ENCODE data around the gene DGCR2.

DGCR2 gene

DNA sequence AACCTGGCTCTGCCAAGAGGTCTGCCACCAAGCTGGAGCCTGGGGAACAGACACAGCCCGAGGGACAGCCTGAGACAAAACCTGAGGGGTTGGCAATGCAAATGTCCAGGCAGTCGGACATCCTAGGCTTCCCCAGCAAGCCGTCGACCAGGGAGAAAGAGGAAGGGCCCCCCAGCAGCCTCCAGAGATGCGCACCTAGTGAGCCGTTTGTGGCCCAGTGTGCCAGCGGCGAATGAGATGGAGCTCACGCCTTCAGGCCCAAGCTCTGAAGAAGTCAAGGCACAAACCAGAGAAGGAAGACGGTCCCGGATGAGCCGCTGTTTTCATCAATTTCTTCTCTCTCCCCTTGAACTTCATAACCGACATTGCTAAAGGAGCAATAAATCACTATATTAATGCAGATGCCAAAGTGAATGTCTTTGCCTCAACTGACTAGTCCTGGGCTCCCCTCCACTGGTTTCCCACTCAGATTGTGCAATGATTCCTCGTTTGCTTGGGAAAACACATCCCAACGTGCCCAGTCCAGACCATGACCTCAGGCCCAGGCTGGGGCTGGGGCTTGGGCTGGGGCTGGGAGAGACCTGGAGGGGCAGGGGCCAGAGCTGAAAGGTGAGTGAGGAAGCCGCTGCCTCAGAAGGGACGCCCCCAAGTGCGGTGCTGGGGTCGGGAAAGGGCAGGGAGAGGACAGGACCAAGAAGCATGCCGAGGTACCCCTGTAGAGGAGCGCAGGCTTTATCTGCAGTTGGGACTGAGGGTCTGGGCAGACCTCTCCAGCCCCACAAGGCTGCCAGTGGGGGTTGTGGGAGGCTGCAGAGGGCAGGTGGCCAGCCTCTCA, 3.5 kb upstream of the DGCR2 start:
- no peak for DNase-seq

DNA sequence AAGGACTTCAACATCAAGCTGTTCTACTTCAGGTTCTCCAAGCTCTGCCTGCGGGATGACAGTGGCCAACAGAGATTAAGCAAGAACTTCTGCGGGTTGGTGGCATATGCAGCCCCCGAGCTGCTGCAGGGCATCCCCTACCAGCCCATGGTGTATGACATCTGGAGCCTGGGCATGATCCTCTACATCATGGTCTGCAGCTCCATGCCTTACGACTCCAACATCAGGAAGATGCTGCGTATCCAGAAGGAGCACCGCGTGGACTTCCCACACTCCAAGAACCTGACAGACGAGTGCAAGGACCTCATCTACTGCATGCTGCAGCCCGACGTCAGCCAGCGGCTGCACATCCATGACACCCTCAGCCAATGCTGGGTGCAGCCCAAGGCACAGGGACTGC, 2.8 kb upstream of the DGCR2 start:
- no peak for DNase-seq

DNA sequence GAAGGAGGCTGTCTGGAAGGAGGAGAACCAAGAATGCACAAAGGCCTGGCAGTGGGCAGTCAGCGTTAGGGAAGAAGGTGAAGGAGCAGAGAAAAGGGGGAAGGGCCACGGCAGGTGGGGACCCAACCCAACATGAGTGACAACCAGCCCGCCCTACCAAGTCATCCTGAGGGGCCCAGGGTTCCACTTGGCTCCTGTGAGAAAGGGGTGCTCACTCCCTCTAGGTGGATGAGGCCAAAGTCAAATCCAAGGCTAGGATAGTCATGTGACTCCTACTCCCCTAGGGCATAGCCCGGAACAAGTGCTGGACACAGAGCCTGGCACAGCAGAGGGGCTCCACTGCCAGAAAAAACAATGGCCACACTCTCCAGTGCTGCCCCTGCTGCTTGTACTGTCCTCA, 2.2 kb upstream of the DGCR2 start:
- no peak for DNase-seq

DNA sequence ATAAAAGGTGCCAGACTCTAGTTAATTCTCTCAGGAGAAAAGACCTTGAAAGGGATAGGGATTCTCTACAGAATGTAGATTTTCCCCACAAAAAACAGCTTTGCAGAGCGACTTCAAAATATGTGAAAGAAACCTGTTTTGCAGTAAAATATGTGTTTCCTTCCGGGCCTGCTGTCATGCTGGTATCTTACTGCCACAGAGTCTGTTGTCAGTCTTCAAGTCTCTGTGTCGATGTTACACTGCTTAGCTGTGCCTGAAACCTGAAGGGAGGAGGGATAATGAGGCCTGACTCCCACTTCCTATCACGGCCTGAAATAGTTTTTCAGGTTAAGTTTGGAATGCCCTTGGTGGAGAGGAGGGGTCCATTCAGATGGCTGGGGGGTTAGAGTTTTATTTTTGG, 1.7 kb upstream of the DGCR2 start:
- DNase-seq, result no peak

DNA sequence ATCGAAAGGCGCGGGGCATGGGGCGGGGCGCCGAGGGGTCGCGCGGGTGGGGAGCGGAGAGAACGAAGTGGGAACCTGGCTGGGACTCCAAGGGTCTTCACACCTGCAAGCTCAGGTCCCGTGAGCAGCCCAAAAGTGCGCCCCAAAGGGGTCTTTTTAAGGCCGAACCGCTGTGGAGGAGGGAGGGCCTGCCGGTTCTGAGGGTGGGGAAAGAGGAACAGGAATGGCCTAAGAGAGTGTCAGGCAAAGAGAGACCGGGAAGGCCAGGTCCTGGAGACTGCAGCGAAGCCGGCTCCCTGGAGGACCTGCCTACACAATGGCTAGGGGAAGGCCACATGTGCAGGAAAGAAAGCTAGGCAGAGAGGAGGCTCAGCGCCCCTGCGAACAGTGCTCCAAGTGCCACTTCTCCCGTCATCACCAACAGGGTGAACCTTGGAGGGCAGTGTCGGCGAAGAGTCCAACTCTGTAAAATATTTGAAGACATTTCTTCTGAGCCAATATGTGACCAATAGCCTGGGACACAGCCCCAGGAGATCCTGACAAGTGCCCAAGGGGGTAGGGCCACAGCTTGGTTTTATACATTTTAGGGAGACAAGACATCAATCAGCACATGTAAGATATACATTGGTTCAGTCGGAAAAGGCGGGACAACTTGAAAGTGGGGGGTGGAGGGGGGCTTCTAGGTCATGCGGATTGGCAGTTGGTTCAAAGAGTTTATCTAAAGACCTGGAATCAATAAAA, 710 bp upstream of the DGCR2 start:
- DNase-seq, result no peak

DNA sequence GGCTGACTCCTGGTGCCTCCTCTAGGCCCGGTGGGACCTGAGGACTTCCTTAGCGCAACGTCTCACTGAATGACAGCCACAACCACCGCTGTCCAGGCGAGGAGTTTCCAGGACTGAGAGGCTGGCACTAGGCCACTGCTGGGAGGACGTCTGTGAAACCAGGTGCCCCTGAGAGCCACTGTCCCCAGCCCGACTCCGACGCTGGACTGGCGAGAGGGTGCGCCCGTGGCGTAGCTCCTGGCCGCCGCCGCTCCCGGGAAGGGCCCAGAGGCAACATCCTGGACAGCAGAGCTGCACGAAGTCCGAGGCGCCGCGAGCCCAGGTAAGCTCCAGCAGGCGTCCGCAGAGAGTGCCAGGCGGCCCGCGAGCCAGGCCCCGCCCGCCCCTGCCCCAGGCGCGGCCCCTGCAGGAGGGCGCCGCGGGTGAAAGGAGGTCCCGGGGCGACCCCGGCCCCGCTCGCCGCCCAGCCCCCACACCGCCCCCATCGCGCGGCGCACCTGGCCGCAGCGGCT, 525 bp downstream of the DGCR2 start:
- DNase-seq, result peak; percentile 32

DNA sequence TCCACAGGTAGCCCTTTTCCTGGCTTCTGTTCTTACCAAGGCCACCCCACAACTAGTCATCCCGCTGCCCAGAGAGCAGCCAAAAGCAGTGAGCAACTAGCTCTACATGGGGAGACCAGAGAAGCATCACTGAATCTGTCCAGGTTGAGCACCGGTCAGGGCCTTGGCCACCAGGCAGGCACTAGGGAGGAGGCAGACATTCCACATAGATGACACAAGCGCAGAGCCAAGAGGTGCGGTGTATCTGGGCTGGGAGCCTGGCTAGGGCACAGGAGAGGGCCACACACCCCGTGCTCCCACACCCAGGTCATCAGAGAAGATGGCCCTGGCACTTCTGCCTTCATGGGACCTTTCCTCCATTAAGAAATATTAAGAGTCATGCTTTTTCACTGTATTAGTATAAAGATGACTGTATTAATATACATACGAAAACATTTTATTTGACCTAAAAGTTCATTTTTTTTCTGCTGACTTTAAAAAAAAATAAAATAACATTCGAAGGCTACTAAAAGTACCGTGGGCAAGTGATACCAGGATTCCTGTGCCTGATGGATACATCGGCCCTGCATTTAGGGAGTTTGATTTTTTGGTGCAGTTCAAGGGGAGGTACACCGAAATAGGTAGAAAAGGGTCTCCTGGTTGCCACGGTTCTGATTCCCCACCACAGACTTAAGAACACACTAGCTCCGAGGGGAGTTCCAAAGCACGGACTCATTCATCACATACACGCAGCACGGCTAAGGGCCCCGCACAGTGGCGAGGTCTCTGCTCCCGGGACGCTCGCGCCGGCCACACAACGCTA, 1.2 kb downstream of the DGCR2 start:
- DNase-seq, result no peak

DNA sequence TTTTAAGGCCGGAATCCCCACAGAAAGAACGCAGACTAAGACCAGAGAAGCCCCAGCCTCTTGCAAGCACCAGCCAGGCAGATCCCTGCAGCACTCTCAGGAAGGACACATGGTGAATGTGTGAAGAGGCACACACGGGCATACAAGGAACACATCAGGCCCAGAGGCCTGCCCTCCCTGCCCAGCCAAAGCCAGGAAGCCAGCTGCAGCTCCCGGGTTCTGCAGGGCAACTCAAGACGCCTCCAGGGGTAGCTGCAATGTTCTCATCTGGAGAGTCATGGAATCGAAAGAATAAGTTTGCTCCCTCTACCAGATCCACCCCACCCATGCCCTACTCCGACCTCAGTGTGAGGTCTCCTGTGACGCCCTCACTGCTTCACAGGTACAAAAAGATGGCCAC, 2.3 kb downstream of the DGCR2 start:
- DNase-seq, result no peak

DNA sequence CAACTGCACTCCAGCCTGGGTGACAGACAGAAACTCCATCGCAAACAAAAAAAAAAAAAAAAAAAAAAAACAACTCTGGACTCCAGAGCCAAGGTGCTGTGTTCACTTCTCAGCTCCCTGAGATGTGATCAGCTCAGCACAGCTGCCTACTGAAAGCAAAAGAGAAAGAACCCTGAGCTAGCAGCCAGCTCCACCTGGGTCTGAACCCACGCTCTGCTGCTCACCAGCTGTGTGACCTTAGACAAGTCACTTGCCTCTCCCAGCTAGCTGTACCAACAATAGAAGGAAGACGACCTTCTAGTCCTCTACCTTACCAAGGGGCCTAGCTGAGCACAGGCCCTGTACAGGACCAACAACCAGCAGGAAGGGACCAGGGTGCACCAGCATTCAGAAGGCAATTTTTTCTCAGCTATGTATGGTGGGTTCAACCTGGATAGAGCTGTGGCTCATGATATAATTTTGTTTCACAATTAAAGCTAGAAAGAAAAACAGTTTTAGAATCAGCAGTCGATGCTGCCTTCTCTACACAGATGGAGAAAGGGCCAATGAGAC, 3.8 kb downstream of the DGCR2 start:
- peak; percentile 26 for DNase-seq

DNA sequence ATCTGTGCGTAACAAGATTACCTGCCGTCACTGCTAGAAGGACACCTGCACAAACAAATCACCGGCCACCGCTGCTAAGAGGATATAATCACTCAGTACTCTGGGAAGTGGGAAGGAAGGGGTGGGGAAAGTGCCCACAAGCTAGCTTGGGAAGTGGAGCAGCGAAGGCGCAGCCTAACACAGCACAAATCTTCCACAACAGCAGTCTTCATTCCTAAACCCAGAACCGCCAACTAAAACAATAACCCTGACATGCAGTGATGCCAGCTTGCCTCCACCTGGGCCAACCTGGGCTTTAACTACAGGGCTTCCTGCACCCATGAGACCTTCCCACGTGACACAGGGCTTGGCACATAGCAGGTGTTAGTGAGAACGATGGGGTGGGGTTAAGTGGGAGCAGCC, 5.1 kb downstream of the DGCR2 start:
- DNase-seq, result no peak

DNA sequence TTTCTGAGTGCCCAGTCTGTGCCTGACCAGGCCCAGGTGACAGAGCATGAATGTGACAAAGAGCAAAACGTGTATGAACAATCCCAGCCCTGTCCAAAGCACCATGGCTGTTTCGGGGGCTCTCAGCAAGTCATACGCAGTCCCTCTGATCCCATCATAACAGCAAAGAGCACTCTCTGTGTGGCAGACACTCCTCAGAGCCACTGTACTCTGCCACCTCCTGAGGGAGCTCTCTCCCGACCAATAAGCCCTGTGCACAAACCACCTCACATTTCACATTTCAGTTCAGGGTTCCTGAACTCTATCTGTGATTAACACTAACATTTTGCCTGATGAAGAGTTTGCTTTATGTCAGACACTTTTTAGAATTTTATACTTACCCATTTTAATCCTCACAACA, 6.6 kb downstream of the DGCR2 start:
- peak; percentile 24 for DNase-seq

DNA sequence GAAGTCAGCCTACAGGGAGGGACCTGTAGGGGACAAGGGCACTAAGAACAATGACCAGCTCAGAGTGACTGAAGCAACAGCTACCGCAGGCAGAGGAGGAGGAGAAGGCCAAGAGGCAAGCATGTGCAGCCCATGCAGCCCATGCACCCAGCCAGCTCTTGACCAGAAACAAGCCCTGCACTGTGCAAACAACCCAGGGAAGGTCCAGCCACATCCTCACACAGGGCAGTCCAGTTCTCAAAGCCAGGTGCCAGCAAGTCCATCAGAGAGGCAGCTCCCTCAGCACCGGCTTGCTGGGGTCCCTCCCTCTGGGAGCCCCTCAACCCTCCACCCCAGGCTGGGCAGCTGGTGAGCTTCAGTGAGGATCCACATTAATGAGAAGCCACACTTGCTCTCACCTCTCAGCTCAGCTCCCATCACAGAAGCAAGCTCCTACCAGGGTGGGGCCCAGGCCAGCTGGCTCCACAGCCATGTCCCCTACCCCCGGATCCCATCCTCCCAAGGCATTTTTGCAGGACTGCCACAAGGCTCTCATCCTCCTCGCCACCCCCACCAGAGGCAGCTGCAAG, 7.1 kb downstream of the DGCR2 start:
- no peak for DNase-seq

DNA sequence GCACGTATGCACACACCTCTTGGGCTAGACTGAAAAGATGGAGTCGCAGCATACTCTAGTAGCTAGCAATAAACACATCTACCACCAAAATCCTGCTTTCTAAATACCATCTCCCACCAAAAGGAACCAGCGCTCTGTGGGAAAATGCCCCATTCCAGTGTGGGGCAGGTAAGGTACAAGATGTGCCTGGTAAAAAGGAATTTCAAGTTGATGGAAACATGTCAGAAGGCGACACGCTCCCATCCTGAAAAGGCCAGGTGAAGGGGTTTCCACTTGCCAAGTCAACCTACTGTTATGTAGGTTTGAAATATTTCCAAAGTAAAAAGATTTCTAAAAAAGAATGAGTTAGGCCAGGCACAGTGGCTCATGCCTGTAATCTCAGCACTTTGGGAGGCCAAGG, 8.8 kb downstream of the DGCR2 start:
- no peak for DNase-seq

DNA sequence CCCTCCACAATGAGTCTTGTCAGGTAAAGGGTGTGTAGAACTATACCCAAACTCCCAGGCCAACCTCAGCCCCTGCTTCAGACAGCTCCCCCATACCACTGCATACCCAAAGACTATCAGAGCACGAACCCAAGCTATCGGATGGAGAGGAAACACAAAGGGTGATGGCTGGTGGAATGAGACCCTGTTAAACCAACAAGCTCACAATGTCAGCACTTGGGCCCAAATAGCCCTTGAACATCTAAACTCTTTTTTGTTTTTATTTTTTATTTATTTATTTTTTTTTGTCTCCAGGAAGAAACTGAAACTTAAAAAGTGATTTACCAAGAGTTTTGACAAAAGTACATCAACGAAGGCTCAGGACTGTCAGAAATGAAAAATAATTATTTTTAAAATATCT, 10.6 kb downstream of the DGCR2 start:
- DNase-seq, result no peak

DNA sequence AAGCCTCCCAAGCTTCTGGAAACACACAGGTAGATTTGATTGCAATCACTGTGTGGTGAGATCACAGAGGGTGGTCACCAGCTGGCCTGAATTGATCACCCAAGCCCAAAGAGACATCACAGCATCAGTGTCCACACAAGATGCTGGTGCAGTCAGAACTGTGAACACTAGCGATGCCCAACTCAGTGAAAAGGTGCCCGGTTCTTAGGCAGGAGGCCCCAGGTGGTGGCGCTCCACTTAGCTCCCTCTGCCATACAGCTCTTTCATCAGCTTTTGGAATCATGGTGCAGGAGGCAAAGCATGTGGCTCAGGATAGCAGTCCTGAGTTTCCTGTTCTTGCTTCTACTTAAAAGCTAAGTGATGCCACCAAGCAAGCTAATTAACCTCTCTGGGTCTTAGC, 11.1 kb downstream of the DGCR2 start:
- no peak for DNase-seq

DNA sequence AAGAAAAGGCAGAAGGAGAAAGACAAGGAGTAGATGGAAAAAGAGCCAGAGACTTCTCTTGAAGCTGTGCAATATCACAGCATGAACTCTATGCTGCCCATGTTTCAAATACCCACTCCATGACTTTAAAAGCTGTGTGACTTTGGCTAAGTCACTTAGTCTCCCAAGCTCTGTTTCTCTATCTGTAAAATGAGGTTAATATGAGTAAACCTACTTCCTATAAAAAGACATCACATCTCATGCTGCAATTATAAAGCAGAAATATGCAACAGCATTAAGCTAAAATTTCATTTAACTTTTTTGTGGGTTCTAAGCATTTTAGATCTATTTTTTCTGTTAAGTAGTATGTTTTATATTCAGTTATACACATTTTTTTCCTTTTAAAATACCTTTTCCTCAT, 11.6 kb downstream of the DGCR2 start:
- DNase-seq, result no peak

DNA sequence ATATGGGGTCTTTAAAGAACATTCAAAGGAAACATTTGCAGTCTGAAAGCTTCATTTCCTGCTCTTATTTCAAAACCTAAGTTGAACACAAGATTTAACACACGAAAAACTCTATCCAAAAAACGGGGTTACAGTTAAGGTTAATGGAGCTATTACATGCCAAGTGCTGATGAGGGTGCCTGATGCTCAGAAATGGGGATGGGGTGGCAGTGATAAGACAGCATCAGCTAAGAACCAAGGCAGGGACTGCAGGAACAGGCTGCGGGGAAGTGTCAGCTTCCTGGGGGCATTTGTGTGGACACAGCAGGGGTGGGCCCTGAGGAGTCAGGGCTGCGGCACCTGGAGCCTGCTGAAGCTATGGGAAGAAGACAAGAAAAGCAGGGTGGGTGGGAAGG, 12.2 kb downstream of the DGCR2 start:
- DNase-seq, result no peak

DNA sequence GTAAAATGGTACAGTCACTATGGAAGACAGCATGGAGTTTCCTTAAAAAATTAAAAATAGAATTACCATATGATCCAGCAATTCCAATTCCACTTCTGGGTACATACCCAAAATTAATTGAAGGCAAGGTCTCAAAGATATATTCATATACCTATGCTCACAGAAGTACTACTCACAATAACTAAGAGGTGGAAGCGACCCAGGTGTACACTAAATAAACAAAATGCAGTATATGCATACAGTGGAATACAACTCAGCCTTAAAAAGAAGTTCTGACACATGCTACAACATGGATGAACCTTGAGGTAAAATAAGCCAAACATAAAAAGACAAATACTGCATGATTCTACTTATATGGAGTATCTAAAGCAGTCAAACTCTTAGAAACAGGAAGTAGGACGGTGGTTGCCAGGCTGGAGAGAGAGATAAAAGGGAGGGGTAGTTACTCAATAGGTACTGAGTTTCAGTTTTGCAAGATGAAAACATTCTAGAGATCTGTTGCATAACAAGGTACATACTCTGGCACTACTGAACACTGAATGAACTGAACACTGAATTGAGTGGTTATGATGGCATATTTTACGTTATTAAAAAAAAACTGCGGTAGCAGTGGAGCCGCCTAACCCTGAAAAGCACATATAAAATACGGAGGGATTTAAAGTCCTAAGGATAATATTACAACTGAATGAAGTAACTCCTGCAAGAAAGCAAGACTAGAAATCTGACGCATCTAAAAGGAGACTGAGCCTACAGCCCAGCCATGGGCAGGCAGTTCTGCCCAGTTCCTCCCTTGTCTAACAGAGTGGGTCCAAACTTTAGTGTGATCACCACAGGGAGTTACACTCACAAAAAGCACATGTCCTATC, 12.8 kb downstream of the DGCR2 start:
- DNase-seq, result peak; percentile 73

DNA sequence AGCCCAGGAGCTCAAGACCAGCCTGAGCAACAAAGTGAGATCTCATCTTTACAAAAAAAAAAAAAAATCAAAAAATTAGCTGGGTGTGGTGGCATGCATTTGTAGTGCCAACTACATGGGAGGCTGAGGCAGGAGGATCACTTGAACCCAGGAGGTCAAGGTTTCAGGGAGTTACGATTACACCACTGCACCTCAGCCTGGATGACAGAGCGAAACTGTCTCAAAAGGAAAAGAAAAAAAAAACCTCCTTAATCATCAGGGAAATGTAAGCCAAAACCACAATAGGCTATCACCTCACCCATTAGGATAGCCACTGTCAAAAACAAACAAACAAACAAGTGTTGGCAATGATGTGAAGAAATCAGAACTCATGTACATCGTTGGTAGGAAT, 13.4 kb downstream of the DGCR2 start:
- DNase-seq, result no peak

DNA sequence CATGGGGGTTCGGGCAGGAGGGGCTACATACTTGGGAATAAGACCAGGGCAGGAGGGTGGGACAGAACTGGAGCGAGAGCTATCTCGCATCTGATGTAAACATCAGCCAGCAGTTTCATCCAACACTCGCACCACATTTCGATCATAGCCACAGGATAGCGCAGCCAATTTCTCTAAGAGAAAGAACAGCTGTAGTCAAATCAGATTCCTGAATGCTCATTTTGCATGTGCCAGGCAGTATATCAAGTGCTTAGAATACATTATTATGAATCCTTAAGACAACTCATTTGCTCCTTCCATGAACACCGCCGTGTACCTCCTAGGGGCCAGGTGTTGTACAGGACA, 14.5 kb downstream of the DGCR2 start:
- DNase-seq, result no peak

DNA sequence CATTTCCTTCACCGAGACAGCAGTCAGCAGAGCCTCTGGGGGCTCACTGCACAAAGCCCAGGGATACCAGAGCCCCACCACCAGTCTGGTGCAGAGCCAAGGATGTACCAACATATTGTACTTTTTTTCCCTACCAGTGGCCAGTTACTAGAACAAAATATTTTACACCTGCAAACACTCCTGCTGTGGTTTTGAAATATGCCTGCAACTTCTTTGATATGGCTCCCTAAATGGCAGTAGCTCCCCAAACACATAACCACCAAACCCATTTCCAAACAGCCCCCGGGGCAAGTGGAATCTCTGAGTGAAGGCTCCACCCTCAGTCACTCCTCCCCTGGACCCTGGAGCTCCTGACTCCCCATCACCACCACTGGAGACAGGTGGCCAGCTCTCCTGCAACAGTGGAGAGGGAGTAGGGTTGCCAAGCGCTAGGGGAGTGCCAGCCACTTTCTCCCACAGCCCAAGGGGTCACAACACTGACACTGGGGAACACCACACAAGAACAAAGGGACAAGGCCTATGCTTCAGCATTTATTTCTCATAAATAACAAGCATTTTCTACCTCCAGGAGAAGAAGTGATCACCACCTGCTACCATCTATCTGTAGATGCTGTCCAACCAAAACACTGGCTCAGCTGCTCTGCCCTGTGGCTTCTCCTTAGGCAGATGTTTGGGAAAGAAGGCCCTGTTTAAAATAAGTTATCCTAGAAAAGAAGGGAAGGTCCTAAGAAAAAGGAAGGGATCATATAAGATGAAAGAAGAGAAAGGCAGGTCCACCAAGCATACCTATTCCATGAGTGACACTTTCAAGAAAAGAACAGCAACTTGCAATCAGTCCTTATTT, 15.1 kb downstream of the DGCR2 start:
- DNase-seq, result no peak

All from CD4-positive, alpha-beta T cell treated with Interleukin-12 subunit alpha and Interleukin-12 subunit beta, for 1 hour (primary cell).